ENCODE measurements around the gene CNTFR. TPM values are rescaled to one million over a fixed set of nuclear protein-coding genes. Genes with fewer than 3 reads are reported as not detected.

The CNTFR gene
- total RNA-seq, 1 experiment from 2014 or later, result not detected

- intact Hi-C loops (cut with micrococcal nuclease), result no loop called here
- no peaks in the 10 kb centered on the region for H3K36me3 Mint-ChIP-seq (ENCODE audit: insufficient read depth, unreplicated experiment)
- H3K27me3 Mint-ChIP-seq (ENCODE audit: insufficient read depth, unreplicated experiment), result peaks cover 39% of the 10 kb centered on the region
- H3K9me3 Mint-ChIP-seq (ENCODE audit: unreplicated experiment), result no peaks in the 10 kb centered on the region
- peaks cover 7% of the 10 kb centered on the region for H3K4me1 Mint-ChIP-seq (ENCODE audit: insufficient read depth, unreplicated experiment)
- H3K4me3 Mint-ChIP-seq (ENCODE audit: unreplicated experiment), result no peak overlapping the region
- POLR2A ChIA-PET, result no interaction called here
- TF ChIP-seq CTCF (IDR thresholded peaks at IDR 0.05; ENCODE audit: unreplicated experiment), result no peak
- no peak for DNase-seq (ENCODE audit: unreplicated experiment)
- H3K27ac Mint-ChIP-seq (ENCODE audit: low read depth, unreplicated experiment), result no peak overlapping the region
- CTCF ChIA-PET, result interaction anchor here (0.6 to 1.2 kb wide), 5 partner anchors 8 to 217 kb away, joined by 3 to 5 read pairs (median 3); no protein-coding TSS in a partner anchor
- no TSS peak for BruUV-seq (replicated peaks)
Measured at GRCh38 chr9:34563262-34563661, 26.3 kb downstream of the CNTFR start.

DNA sequence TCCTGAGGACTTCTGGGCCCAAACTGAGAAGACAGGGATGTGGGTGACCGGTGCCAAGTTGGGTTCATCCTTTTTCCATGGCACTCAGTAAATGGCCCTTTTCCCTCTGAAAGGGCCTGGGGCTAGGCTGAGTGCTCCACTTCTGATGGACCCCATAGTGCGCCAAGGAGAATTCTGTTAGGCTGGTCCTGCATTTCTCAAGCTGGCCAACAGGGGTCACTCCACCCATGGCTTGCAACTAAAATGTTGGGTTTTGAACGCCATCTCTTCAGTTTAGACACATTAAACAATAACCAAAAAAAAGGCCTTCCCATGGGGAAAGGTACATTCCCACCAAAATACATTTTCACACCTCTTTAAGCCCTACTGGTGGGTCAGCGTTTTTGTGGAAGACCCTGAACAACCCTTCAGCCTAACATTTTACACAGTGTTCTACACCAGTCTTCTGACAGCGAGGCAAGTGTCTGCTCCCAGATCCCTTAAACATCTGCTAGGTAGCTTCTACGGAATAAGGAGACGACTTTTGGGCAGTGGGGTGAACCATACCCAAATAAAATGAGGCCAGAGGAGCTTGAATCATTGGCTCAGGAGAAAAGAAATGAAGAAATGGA is 27.3 kb downstream of the CNTFR start:
- Mint-ChIP-seq H3K4me1 (ENCODE audit: insufficient read depth, unreplicated experiment) (peaks cover 7% of the 10 kb centered on the region), H3K27me3 (ENCODE audit: insufficient read depth, unreplicated experiment) (peaks cover 39% of the 10 kb centered on the region), H3K27ac (ENCODE audit: low read depth, unreplicated experiment) (no peak overlapping the region), H3K4me3 (ENCODE audit: unreplicated experiment) (no peak overlapping the region), H3K9me3 (ENCODE audit: unreplicated experiment) (no peaks in the 10 kb centered on the region), H3K36me3 (ENCODE audit: insufficient read depth, unreplicated experiment) (no peaks in the 10 kb centered on the region)
- BruUV-seq (replicated peaks), result no TSS peak
- CTCF ChIA-PET, result interaction anchor here (0.7 to 1.0 kb wide), 5 partner anchors 18 to 152 kb away, joined by 3 to 4 read pairs (median 3); no protein-coding TSS in a partner anchor
- peak; percentile 16 for DNase-seq (ENCODE audit: unreplicated experiment)
- TF ChIP-seq CTCF (IDR thresholded peaks at IDR 0.05; ENCODE audit: unreplicated experiment), result peak; percentile 55
- POLR2A ChIA-PET, result no interaction called here
- intact Hi-C loops (cut with micrococcal nuclease), result no loop called here

DNA sequence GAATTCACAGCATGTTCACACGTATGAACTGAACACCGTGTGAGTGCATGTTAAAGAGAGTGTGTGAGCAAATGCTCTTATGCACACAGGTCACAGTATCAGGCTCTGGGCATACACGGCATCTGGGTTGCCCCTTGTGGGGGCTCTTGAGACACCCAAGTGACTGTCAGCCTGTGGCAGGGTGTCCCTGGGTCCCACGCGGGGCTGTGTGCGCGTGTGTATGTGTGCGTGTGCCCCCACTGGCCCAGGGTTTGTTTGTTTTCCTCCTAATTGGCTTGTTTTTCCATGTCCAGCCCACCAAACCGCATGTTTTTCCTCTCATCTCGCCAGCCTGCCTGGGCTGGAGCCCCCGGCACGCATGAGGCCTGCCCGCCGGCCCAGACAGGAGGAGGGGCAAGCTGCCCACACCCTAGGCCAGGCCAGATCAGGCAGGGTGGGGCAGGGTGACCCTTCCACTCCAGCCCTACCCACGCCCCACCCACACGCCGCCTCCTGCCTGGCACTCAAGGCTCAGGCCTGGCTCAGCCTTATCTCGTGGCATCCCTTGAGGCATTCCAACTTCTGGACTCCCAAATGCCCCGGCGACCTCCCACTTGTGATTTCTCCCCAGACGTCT is 28.8 kb downstream of the CNTFR start:
- no peaks in the 10 kb centered on the region for H3K9me3 Mint-ChIP-seq (ENCODE audit: unreplicated experiment)
- BruUV-seq (replicated peaks), result no TSS peak
- no peak overlapping the region for H3K4me3 Mint-ChIP-seq (ENCODE audit: unreplicated experiment)
- POLR2A ChIA-PET, result no interaction called here
- no peak overlapping the region for H3K27ac Mint-ChIP-seq (ENCODE audit: low read depth, unreplicated experiment)
- CTCF ChIA-PET, result interaction anchor here (0.6 to 1.3 kb wide), 5 partner anchors 12 to 503 kb away, joined by 3 to 5 read pairs (median 3); no protein-coding TSS in a partner anchor
- peaks cover 34% of the 10 kb centered on the region for H3K27me3 Mint-ChIP-seq (ENCODE audit: insufficient read depth, unreplicated experiment)
- DNase-seq (ENCODE audit: unreplicated experiment), result no peak
- TF ChIP-seq CTCF (IDR thresholded peaks at IDR 0.05; ENCODE audit: unreplicated experiment), result no peak
- intact Hi-C loops (cut with micrococcal nuclease), result no loop called here
- H3K36me3 Mint-ChIP-seq (ENCODE audit: insufficient read depth, unreplicated experiment), result no peaks in the 10 kb centered on the region
- peaks cover 7% of the 10 kb centered on the region for H3K4me1 Mint-ChIP-seq (ENCODE audit: insufficient read depth, unreplicated experiment)

DNA sequence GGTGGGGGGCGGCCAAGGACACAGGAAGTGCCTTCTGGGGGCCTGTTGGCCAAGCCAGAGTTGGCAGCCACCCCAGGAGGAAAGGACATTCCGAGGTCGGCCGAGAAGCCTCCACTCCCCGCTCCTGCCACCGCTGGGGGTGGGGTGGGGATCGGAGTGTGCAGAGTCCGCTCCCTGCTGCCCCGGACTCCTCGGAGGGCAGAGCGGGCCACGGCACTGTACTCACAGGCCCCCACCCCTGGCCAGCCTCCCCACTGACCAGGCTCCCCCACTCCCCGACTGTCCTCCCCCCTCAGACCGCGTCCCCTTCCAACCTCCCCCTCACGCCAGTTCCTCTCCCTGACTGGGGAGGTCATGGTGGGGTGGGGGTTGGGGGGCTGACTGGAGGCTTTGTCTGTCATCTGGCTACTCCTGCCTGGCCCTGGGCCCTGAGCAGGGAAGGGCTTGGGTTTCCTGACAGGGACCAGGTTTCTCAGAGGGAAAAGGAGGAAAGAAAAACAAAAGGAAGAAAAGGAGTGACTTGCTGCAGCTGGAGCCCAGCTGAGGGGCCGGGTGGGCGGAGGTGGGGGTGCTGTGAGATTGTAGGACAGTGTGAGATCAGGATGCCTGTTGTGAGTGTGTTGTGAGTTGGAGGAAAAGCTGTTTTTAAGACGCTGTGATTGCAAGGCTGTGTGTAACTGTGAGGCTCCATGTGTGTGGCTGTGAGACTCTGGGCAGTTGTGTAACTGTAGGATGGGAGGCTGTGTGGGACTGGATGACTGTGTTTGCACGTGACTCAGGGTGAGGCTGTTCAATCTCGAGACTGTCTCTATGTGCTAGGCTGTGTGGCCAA is 29.7 kb downstream of the CNTFR start:
- CTCF ChIA-PET, result interaction anchor here (0.6 to 1.6 kb wide), 4 partner anchors 12 to 81 kb away, joined by 4 to 10 read pairs (median 4); no protein-coding TSS in a partner anchor
- H3K27ac Mint-ChIP-seq (ENCODE audit: low read depth, unreplicated experiment), result no peak overlapping the region
- intact Hi-C loops (cut with micrococcal nuclease), result no loop called here
- peaks cover 34% of the 10 kb centered on the region for H3K27me3 Mint-ChIP-seq (ENCODE audit: insufficient read depth, unreplicated experiment)
- H3K9me3 Mint-ChIP-seq (ENCODE audit: unreplicated experiment), result no peaks in the 10 kb centered on the region
- DNase-seq (ENCODE audit: unreplicated experiment), result peak; percentile 50
- H3K4me3 Mint-ChIP-seq (ENCODE audit: unreplicated experiment), result no peak overlapping the region
- no peak for TF ChIP-seq CTCF (IDR thresholded peaks at IDR 0.05; ENCODE audit: unreplicated experiment)
- POLR2A ChIA-PET, result no interaction called here
- peaks cover 7% of the 10 kb centered on the region for H3K4me1 Mint-ChIP-seq (ENCODE audit: insufficient read depth, unreplicated experiment)
- no peaks in the 10 kb centered on the region for H3K36me3 Mint-ChIP-seq (ENCODE audit: insufficient read depth, unreplicated experiment)
- BruUV-seq (replicated peaks), result no TSS peak
